CD8-positive, alpha-beta memory T cell (primary cell): ENCODE data around the gene ITPR2. TPM values are rescaled to one million over a fixed set of nuclear protein-coding genes. Genes with fewer than 3 reads are reported as not detected.

ENCODE experiments used
- CTCF ChIA-PET: fragments of 350-600 bp; sonication (Branson Sonifier 250); formaldehyde crosslinking; loops from one replicate; lab custom pipeline; 2021; ENCODE audit warnings: antibody characterized with exemption; lab: Charles Lee
- POLR2A ChIA-PET: fragments of 350-600 bp; sonication (Branson Sonifier 250); formaldehyde crosslinking; loops from one replicate; lab custom pipeline; 2021; ENCODE audit warnings: antibody characterized with exemption; lab: Charles Lee
- DNase-seq, 5 donors: peaks; one replicate each; pipeline versions ENCODE4 v3.0.0 to v3.0.0-alpha.2; 2020 to 2022; ENCODE audit warnings: mixed read lengths in 1 of 5
- H3K27ac ChIP-seq: one replicate; pipeline ENCODE4 v1.7.0; 2013; ENCODE audit warnings: low read depth, mild to moderate bottlenecking, low read length, moderate library complexity
- H3K27me3 ChIP-seq: 2 replicates; pipeline ENCODE4 v1.7.0; 2013; ENCODE audit warnings: low read length, mild to moderate bottlenecking; ENCODE audit not compliant: insufficient read depth, poor library complexity, severe bottlenecking
- H3K36me3 ChIP-seq: 2 replicates; pipeline ENCODE4 v1.7.0; 2013; ENCODE audit warnings: mild to moderate bottlenecking, low read length, moderate library complexity; ENCODE audit not compliant: insufficient read depth
- H3K4me1 ChIP-seq: 2 replicates; pipeline ENCODE4 v1.7.0; 2013; ENCODE audit warnings: mild to moderate bottlenecking, low read length, moderate library complexity; ENCODE audit not compliant: insufficient read depth
- H3K4me3 ChIP-seq: 2 replicates; pipeline ENCODE4 v1.7.0; 2013; ENCODE audit warnings: mild to moderate bottlenecking, low read length
- H3K9me3 ChIP-seq: 2 replicates; pipeline ENCODE4 v1.7.0; 2013; ENCODE audit warnings: mild to moderate bottlenecking, low read length
- H3K27ac Mint-ChIP-seq, 8 donors: one replicate each; pipeline ENCODE4 v1.8.0; 2020 to 2021; ENCODE audit warnings: mixed read lengths in 8 of 8, mild to moderate bottlenecking in 6 of 8, inconsistent platforms in 3 of 8, moderate library complexity in 3 of 8
- H3K27me3 Mint-ChIP-seq, 2 donors: one replicate each; pipeline ENCODE4 v1.8.0; 2020 to 2021; ENCODE audit warnings: mixed read lengths in 2 of 2, mild to moderate bottlenecking in 1 of 2, moderate library complexity in 1 of 2
- H3K36me3 Mint-ChIP-seq, 3 donors: one replicate each; pipeline ENCODE4 v1.8.0; 2020 to 2021; ENCODE audit warnings: mixed read lengths in 3 of 3, inconsistent platforms in 1 of 3, mild to moderate bottlenecking in 1 of 3
- H3K4me1 Mint-ChIP-seq, 3 donors: one replicate each; pipeline ENCODE4 v1.8.0; 2020 to 2021; ENCODE audit warnings: mixed read lengths in 3 of 3, inconsistent platforms in 1 of 3, mild to moderate bottlenecking in 1 of 3
- H3K4me3 Mint-ChIP-seq, 7 donors: one replicate each; pipeline ENCODE4 v1.8.0; 2020 to 2021; ENCODE audit warnings: mixed read lengths in 7 of 7, mild to moderate bottlenecking in 6 of 7, moderate library complexity in 4 of 7, inconsistent platforms in 2 of 7
- H3K9me3 Mint-ChIP-seq, 5 donors: one replicate each; pipeline ENCODE4 v1.8.0; 2020 to 2022; ENCODE audit warnings: mixed read lengths in 5 of 5, mild to moderate bottlenecking in 3 of 5, moderate library complexity in 2 of 5, inconsistent platforms in 1 of 5
- polyA plus RNA-seq: library from polyadenylated mRNA; unstranded; fragments of 300-500 nt; fragmentation: Illumina TruSeq; gene quantifications from one replicate; pipeline ENCODE4 v1.2.3, GENCODE V29; 2021
- total RNA-seq, 2 experiments: library from RNA; stranded (reverse); gene quantifications; one replicate each; pipeline ENCODE4 v1.2.3, GENCODE V29; 2021

ITPR2 gene
- total and polyA plus RNA-seq, 3 experiments from 2014 or later: 13.0 to 29.4 (median 24.0) TPM

- H3K27ac Mint-ChIP-seq: no peak overlapping the region
- no peak overlapping the region for H3K4me3 Mint-ChIP-seq
- H3K4me1 ChIP-seq: peaks cover 5% of the 10 kb centered on the region
- DNase-seq: no peak
- H3K4me3 ChIP-seq: no peak overlapping the region
- H3K4me1 Mint-ChIP-seq: peaks cover 47 to 53% (median 53%) of the 10 kb centered on the region in 3 donors
- ChIA-PET CTCF (no interaction called here), POLR2A (no interaction called here)
- H3K36me3 Mint-ChIP-seq: peaks cover 0 to 20% (median 7%) of the 10 kb centered on the region in 3 donors
- no peaks in the 10 kb centered on the region for H3K27me3 Mint-ChIP-seq
- no peaks in the 10 kb centered on the region for H3K36me3 ChIP-seq
- H3K9me3 Mint-ChIP-seq: no peaks in the 10 kb centered on the region
- no peaks in the 10 kb centered on the region for H3K27me3 ChIP-seq
- H3K9me3 ChIP-seq: no peaks in the 10 kb centered on the region
- H3K27ac ChIP-seq: no peak overlapping the region
These were observed 105.4 kb downstream of the ITPR2 start for GRCh38 chr12:26727482-26728204.

GRCh38 chr12:26726956-26727355, 106.0 kb downstream of the ITPR2 start:
- no peaks in the 10 kb centered on the region for H3K36me3 ChIP-seq
- POLR2A ChIA-PET: no interaction called here
- CTCF ChIA-PET: no interaction called here
- H3K9me3 ChIP-seq: no peaks in the 10 kb centered on the region
- Mint-ChIP-seq H3K36me3 (peaks cover 0 to 26% (median 13%) of the 10 kb centered on the region in 3 donors), H3K27me3 (no peaks in the 10 kb centered on the region), H3K4me1 (peaks cover 40 to 48% (median 46%) of the 10 kb centered on the region in 3 donors), H3K4me3 (no peak overlapping the region), H3K9me3 (no peaks in the 10 kb centered on the region), H3K27ac (no peak overlapping the region)
- H3K4me3 ChIP-seq: no peak overlapping the region
- DNase-seq: no peak
- no peaks in the 10 kb centered on the region for H3K27me3 ChIP-seq
- no peaks in the 10 kb centered on the region for H3K4me1 ChIP-seq
- no peak overlapping the region for H3K27ac ChIP-seq

- H3K27ac Mint-ChIP-seq: peak overlapping the region in 2 of 8 donors; percentile 5 to 17
- CTCF ChIA-PET: no interaction called here
These were observed 107.6 kb downstream of the ITPR2 start for GRCh38 chr12:26725276-26725916.

DNA sequence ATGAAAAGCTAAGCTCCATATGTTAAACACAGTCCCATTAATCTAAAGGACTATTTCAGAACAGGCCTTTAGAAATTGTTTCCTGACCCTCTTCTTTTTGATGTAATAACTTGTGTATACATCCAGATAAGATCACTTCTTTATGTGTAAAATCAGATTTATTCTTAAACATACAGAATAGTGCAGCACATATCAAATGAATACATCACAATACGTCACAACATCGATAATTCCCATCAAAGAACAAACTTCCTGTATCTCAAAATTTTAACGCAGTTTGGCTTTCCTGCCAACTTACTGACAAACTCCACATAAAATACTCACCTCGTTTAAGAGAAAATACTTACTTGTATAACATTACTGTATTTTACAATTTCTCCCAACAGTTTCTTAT, 108.7 kb downstream of the ITPR2 start:
- DNase-seq: no peak
- Mint-ChIP-seq H3K4me3 (no peak overlapping the region), H3K9me3 (no peaks in the 10 kb centered on the region), H3K36me3 (peaks cover 0 to 39% (median 18%) of the 10 kb centered on the region in 3 donors), H3K27me3 (no peaks in the 10 kb centered on the region), H3K4me1 (peaks cover 22 to 29% (median 23%) of the 10 kb centered on the region in 3 donors), H3K27ac (peak overlapping the region in 1 of 8 donors; percentile 1)
- ChIA-PET POLR2A (no interaction called here), CTCF (no interaction called here)
- no peaks in the 10 kb centered on the region for H3K4me1 ChIP-seq
- H3K9me3 ChIP-seq: no peaks in the 10 kb centered on the region
- no peak overlapping the region for H3K4me3 ChIP-seq
- no peak overlapping the region for H3K27ac ChIP-seq
- H3K27me3 ChIP-seq: no peaks in the 10 kb centered on the region
- no peaks in the 10 kb centered on the region for H3K36me3 ChIP-seq

More at GRCh38 chr12:26725276-26725916, 107.6 kb downstream of the ITPR2 start:
- Mint-ChIP-seq H3K36me3 (peaks cover 0 to 36% (median 16%) of the 10 kb centered on the region in 3 donors), H3K4me1 (peaks cover 33 to 40% (median 34%) of the 10 kb centered on the region in 3 donors), H3K4me3 (no peak overlapping the region), H3K9me3 (no peaks in the 10 kb centered on the region), H3K27me3 (no peaks in the 10 kb centered on the region)
- Histone ChIP-seq H3K4me3 (no peak overlapping the region), H3K4me1 (no peaks in the 10 kb centered on the region), H3K9me3 (no peaks in the 10 kb centered on the region), H3K27me3 (no peaks in the 10 kb centered on the region), H3K27ac (no peak overlapping the region), H3K36me3 (no peaks in the 10 kb centered on the region)
- DNase-seq: no peak
- POLR2A ChIA-PET: no interaction called here

DNA sequence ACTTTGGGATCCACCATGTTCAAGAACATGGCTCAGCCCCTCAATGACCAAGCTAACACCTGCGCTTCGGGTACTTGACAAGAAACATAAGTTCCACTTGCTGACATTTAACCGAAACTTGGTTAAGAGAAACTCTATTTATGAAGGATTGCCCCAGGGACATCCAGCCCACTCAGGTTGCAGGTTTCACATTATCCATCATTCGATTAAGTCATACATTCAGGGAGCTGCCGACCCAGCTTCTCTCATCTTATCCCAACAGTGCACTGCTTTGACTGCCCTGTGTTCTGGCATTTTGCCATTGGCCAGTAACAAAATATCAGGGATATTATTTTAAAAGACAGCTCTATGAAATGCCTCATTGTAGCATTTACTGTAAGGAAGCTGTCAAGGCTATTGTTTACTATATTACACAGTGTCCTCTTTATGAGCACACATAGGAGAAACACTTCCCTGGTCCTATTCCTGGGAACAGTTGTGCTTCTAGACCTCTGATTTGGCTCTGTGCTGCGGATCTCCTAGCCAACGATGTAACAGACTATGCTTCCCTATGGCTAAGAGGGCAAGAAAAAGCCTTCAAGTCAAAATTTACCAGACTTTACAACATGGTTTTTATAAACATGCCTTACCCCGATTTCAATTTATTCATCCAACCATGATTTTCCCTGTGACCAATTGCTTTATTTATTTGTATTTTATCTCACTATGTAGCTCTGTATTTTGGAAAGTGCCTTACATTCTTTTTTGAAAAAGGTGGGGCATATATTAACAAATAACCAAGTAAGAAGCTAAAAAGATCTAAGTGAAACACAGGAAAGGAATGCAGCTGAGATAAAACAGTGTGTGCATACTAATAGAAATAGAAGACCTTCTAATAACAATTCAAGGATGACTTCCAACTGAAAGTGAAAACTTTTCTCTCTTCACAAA, 109.3 kb downstream of the ITPR2 start:
- Mint-ChIP-seq H3K27ac (no peak overlapping the region), H3K36me3 (peaks cover 0 to 42% (median 18%) of the 10 kb centered on the region in 3 donors), H3K4me1 (peaks cover 16 to 22% (median 17%) of the 10 kb centered on the region in 3 donors)

GRCh38 chr12:26721800-26722199, 111.2 kb downstream of the ITPR2 start:
- H3K4me3 Mint-ChIP-seq: no peak overlapping the region
- Histone ChIP-seq H3K4me1 (no peaks in the 10 kb centered on the region), H3K9me3 (no peaks in the 10 kb centered on the region), H3K4me3 (no peak overlapping the region), H3K27me3 (no peaks in the 10 kb centered on the region), H3K36me3 (no peaks in the 10 kb centered on the region), H3K27ac (no peak overlapping the region)
- no peaks in the 10 kb centered on the region for H3K9me3 Mint-ChIP-seq
- ChIA-PET POLR2A (no interaction called here), CTCF (no interaction called here)
- H3K4me1 Mint-ChIP-seq: peaks cover 4 to 10% (median 10%) of the 10 kb centered on the region in 3 donors
- no peak for DNase-seq
- H3K36me3 Mint-ChIP-seq: peaks cover 4 to 50% (median 20%) of the 10 kb centered on the region in 3 donors
- no peaks in the 10 kb centered on the region for H3K27me3 Mint-ChIP-seq
- no peak overlapping the region for H3K27ac Mint-ChIP-seq

More for the DNA sequence above, 109.3 kb downstream of the ITPR2 start:
- no peaks in the 10 kb centered on the region for H3K4me1 ChIP-seq
- H3K9me3 ChIP-seq: no peaks in the 10 kb centered on the region
- Mint-ChIP-seq H3K4me3 (no peak overlapping the region), H3K9me3 (no peaks in the 10 kb centered on the region), H3K27me3 (no peaks in the 10 kb centered on the region)
- no peak overlapping the region for H3K4me3 ChIP-seq
- H3K36me3 ChIP-seq: no peaks in the 10 kb centered on the region
- ChIA-PET CTCF (no interaction called here), POLR2A (no interaction called here)
- DNase-seq: no peak
- no peak overlapping the region for H3K27ac ChIP-seq
- H3K27me3 ChIP-seq: no peaks in the 10 kb centered on the region

DNA sequence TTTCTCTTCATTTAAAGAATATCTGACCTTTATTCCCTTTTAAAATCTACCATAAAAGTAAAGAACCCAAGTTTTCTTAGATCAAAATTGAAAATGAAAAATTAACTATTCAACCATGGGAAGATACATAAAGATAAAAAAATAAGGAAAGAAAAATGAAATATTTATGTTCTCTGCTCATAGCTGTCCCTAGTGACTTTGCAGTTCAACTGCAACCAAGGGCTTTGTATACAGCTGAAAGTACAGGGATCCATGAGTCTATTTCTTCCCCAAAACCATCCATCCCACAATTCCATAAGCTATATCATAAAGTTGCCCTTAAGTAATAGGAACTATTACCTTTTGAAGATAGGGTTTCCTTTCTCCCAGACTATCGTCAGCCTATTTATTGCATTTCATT, 113.1 kb downstream of the ITPR2 start:
- no peak overlapping the region for H3K4me3 ChIP-seq
- no peak overlapping the region for H3K27ac ChIP-seq
- no peaks in the 10 kb centered on the region for H3K4me1 ChIP-seq
- peaks cover 5 to 57% (median 28%) of the 10 kb centered on the region in 3 donors for H3K36me3 Mint-ChIP-seq
- H3K9me3 Mint-ChIP-seq: no peaks in the 10 kb centered on the region
- ChIA-PET CTCF (interaction anchor here (1.0 kb wide), 1 partner anchor 112 kb away, joined by 3 read pairs; no protein-coding TSS in a partner anchor), POLR2A (no interaction called here)
- no peak for DNase-seq
- peaks cover 0 to 1% (median 0%) of the 10 kb centered on the region in 3 donors for H3K4me1 Mint-ChIP-seq
- H3K4me3 Mint-ChIP-seq: no peak overlapping the region
- H3K27me3 Mint-ChIP-seq: no peaks in the 10 kb centered on the region
- no peak overlapping the region for H3K27ac Mint-ChIP-seq
- H3K27me3 ChIP-seq: no peaks in the 10 kb centered on the region
- H3K9me3 ChIP-seq: no peaks in the 10 kb centered on the region
- no peaks in the 10 kb centered on the region for H3K36me3 ChIP-seq
